MCF 10A (cell line): Measurements from ENCODE around the gene OSBPL2. TPM values are rescaled to one million over a fixed set of nuclear protein-coding genes. Genes with fewer than 3 reads are reported as not detected.

Experiments used
- BruUV-seq: library from RNA; stranded (reverse); fragments of 400-500 nt; replicated peaks from 2 replicates; lab custom pipeline; 2021; lab: Mats Ljungman, UMichigan
- CTCF ChIA-PET: fragments of 300-600 bp; sonication (Branson Sonifier 250); formaldehyde crosslinking; extraction: SDS; loops from one replicate; lab custom pipeline; 2021; ENCODE audit warnings: antibody characterized with exemption, inconsistent platforms; lab: Yijun Ruan, JAX
- POLR2A ChIA-PET: fragments of 300-600, 350-650 bp; sonication (Branson Sonifier 250); formaldehyde crosslinking; extraction: SDS; loops from one replicate; lab custom pipeline; 2020; ENCODE audit warnings: antibody characterized with exemption, inconsistent platforms; lab: Yijun Ruan, JAX
- DNase-seq: peaks from one replicate; pipeline ENCODE4 v3.0.0-alpha.2; 2018; ENCODE audit not compliant: unreplicated experiment
- H3K27ac Mint-ChIP-seq: one replicate; pipeline ENCODE4 v1.8.0; 2022; ENCODE audit warnings: mild to moderate bottlenecking, low read depth, mixed read lengths; ENCODE audit not compliant: unreplicated experiment
- H3K27me3 Mint-ChIP-seq: one replicate; pipeline ENCODE4 v1.8.0; 2022; ENCODE audit warnings: mixed read lengths; ENCODE audit not compliant: insufficient read depth, unreplicated experiment
- H3K36me3 Mint-ChIP-seq: one replicate; pipeline ENCODE4 v1.8.0; 2022; ENCODE audit warnings: mild to moderate bottlenecking, moderate library complexity, mixed read lengths; ENCODE audit not compliant: insufficient read depth, unreplicated experiment
- H3K4me1 Mint-ChIP-seq: one replicate; pipeline ENCODE4 v1.8.0; 2022; ENCODE audit warnings: mixed read lengths; ENCODE audit not compliant: insufficient read depth, unreplicated experiment
- H3K4me3 Mint-ChIP-seq: one replicate; pipeline ENCODE4 v1.8.0; 2022; ENCODE audit warnings: mild to moderate bottlenecking, moderate library complexity, mixed read lengths; ENCODE audit not compliant: unreplicated experiment
- H3K9me3 Mint-ChIP-seq: one replicate; pipeline ENCODE4 v1.8.0; 2022; ENCODE audit warnings: mixed read lengths; ENCODE audit not compliant: unreplicated experiment
- CTCF ChIP-seq: fragments of 200-600 bp; IDR thresholded peaks from one replicate; pipeline ENCODE4 v1.8.0; 2022; ENCODE audit warnings: antibody characterized with exemption, mild to moderate bottlenecking; ENCODE audit not compliant: unreplicated experiment
- intact Hi-C: fragments of 100-400 bp; cut with micrococcal nuclease; formaldehyde crosslinking; loops from 2 replicates; pipeline ENCODE4 v1.14.1; 2022
- total RNA-seq: library from RNA; stranded (reverse); gene quantifications from 2 replicates; pipeline ENCODE4 v1.2.3, GENCODE V29; 2022

OSBPL2 gene
- total RNA-seq, 1 experiment from 2014 or later, result 38.8 TPM

GRCh38 chr20:62284448-62284847, 46.1 kb downstream of the OSBPL2 start:
- no TSS peak for BruUV-seq
- H3K27ac Mint-ChIP-seq, result no peak overlapping the region
- H3K4me3 Mint-ChIP-seq, result no peak overlapping the region
- peaks cover 65% of the 10 kb centered on the region for H3K36me3 Mint-ChIP-seq
- no peak for TF ChIP-seq CTCF
- H3K9me3 Mint-ChIP-seq, result no peaks in the 10 kb centered on the region
- ChIA-PET CTCF (interaction anchor here (0.6 kb wide), 1 partner anchor 85 kb away, joined by 3 read pairs; no protein-coding TSS in a partner anchor), POLR2A (no interaction called here)
- H3K4me1 Mint-ChIP-seq, result no peaks in the 10 kb centered on the region
- DNase-seq, result no peak
- intact Hi-C loops, result no loop called here
- no peaks in the 10 kb centered on the region for H3K27me3 Mint-ChIP-seq

GRCh38 chr20:62285151-62285550, 46.8 kb downstream of the OSBPL2 start:
- no peaks in the 10 kb centered on the region for H3K9me3 Mint-ChIP-seq
- peaks cover 58% of the 10 kb centered on the region for H3K36me3 Mint-ChIP-seq
- ChIA-PET CTCF (interaction anchor here (0.8 kb wide), 1 partner anchor 17 kb away, joined by 3 read pairs; the partner anchor contains the start of gene ADRM1), POLR2A (no interaction called here)
- H3K27ac Mint-ChIP-seq, result no peak overlapping the region
- no peak for DNase-seq
- no peak for TF ChIP-seq CTCF
- H3K27me3 Mint-ChIP-seq, result no peaks in the 10 kb centered on the region
- intact Hi-C loops, result no loop called here
- no TSS peak for BruUV-seq
- no peaks in the 10 kb centered on the region for H3K4me1 Mint-ChIP-seq
- no peak overlapping the region for H3K4me3 Mint-ChIP-seq

- no TSS peak for BruUV-seq
- ChIA-PET CTCF (interaction anchor here (0.8 kb wide), 1 partner anchor 17 kb away, joined by 3 read pairs; the partner anchor contains the start of gene ADRM1), POLR2A (no interaction called here)
- no peak for DNase-seq
- intact Hi-C loops, result no loop called here
- Mint-ChIP-seq H3K9me3 (no peaks in the 10 kb centered on the region), H3K36me3 (peaks cover 56% of the 10 kb centered on the region), H3K4me1 (no peaks in the 10 kb centered on the region), H3K4me3 (no peak overlapping the region), H3K27me3 (no peaks in the 10 kb centered on the region), H3K27ac (no peak overlapping the region)
- TF ChIP-seq CTCF, result no peak
Measured at GRCh38 chr20:62285722-62286121, 47.4 kb downstream of the OSBPL2 start.

- no peak for DNase-seq
- intact Hi-C loops, result no loop called here
- Mint-ChIP-seq H3K27me3 (no peaks in the 10 kb centered on the region), H3K4me1 (no peaks in the 10 kb centered on the region), H3K36me3 (peaks cover 56% of the 10 kb centered on the region), H3K4me3 (no peak overlapping the region), H3K9me3 (no peaks in the 10 kb centered on the region), H3K27ac (no peak overlapping the region)
- no TSS peak for BruUV-seq
- POLR2A ChIA-PET, result no interaction called here
- CTCF ChIA-PET, result interaction anchor here (0.6 kb wide), 1 partner anchor 1339 kb away, joined by 3 read pairs; no protein-coding TSS in a partner anchor
- no peak for TF ChIP-seq CTCF
Measured at GRCh38 chr20:62286493-62287064, 48.3 kb downstream of the OSBPL2 start.
